Osteocyte (in vitro differentiated cells): ENCODE measurements around the gene EPHA10. TPM values are rescaled to one million over a fixed set of nuclear protein-coding genes. Genes with fewer than 3 reads are reported as not detected.

Experiments
- DNase-seq: peaks from one replicate; pipeline ENCODE4 v3.0.0; 2021; ENCODE audit warnings: mixed read lengths; ENCODE audit not compliant: unreplicated experiment; ENCODE audit errors: extremely low spot score
- H3K27ac Mint-ChIP-seq: one replicate; pipeline ENCODE4 v1.8.0; 2021; ENCODE audit warnings: mild to moderate bottlenecking, mixed read lengths; ENCODE audit not compliant: unreplicated experiment
- H3K27me3 Mint-ChIP-seq: one replicate; pipeline ENCODE4 v1.8.0; 2021; ENCODE audit warnings: mixed read lengths; ENCODE audit not compliant: unreplicated experiment
- H3K36me3 Mint-ChIP-seq: one replicate; pipeline ENCODE4 v1.8.0; 2021; ENCODE audit warnings: mixed read lengths; ENCODE audit not compliant: unreplicated experiment
- H3K4me1 Mint-ChIP-seq: one replicate; pipeline ENCODE4 v1.8.0; 2021; ENCODE audit warnings: mixed read lengths; ENCODE audit not compliant: unreplicated experiment
- H3K4me3 Mint-ChIP-seq: one replicate; pipeline ENCODE4 v1.8.0; 2021; ENCODE audit warnings: mild to moderate bottlenecking, moderate library complexity, mixed read lengths; ENCODE audit not compliant: unreplicated experiment
- H3K9me3 Mint-ChIP-seq: one replicate; pipeline ENCODE4 v1.8.0; 2021; ENCODE audit warnings: mixed read lengths; ENCODE audit not compliant: unreplicated experiment
- total RNA-seq: library from RNA; stranded (reverse); gene quantifications from 2 replicates; pipeline ENCODE4 v1.2.1, GENCODE V29; 2021
- TF ChIP-seq, protein P1 (sequence below): fragments of 200-600 bp; sonication (generic); IDR thresholded peaks from 2 replicates; pipeline ENCODE4 v1.5.0; 2021; ENCODE audit warnings: antibody characterized with exemption, mild to moderate bottlenecking, moderate library complexity

Gene EPHA10
- total RNA-seq, 1 donor from 2014 or later: not detected

DNA sequence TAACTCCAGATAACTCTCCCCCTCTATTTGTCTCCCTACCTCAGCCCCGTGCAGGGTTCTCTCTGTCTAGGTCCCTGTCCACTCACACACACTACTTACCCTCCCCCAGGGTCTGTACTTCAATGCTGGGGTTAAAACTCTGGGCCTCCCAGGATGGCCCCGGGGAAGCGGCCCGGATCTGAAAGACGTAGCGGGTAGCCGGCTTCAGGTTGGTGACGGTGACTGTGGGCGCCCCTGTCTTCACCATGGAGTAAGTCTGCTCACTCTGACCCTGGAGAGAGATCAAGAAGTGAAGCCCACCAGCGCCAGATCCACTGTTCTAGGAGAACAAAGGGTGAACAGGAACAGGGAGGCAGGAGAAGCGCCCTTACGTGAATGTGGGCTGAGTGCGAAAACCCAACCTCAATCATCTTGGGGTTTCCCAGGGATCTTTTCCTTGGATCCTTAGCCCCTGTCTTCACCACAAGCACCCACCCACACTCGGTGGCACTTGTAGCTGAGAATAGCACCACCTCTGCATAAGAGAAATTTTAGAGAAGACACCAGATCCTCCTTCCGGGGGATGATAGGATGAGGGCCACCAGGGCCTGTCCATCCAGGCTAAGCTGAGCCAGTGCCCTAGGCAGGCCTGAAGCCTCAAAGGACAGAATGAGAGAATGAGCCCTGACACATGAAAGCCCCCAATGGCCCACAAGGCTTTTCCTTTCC lies 33.5 kb downstream of the EPHA10 start:
- H3K27me3 Mint-ChIP-seq: peaks cover 47% of the 10 kb centered on the region
- no peaks in the 10 kb centered on the region for H3K36me3 Mint-ChIP-seq
- H3K27ac Mint-ChIP-seq: no peak overlapping the region
- DNase-seq: no peak
- TF ChIP-seq, protein P1, sequence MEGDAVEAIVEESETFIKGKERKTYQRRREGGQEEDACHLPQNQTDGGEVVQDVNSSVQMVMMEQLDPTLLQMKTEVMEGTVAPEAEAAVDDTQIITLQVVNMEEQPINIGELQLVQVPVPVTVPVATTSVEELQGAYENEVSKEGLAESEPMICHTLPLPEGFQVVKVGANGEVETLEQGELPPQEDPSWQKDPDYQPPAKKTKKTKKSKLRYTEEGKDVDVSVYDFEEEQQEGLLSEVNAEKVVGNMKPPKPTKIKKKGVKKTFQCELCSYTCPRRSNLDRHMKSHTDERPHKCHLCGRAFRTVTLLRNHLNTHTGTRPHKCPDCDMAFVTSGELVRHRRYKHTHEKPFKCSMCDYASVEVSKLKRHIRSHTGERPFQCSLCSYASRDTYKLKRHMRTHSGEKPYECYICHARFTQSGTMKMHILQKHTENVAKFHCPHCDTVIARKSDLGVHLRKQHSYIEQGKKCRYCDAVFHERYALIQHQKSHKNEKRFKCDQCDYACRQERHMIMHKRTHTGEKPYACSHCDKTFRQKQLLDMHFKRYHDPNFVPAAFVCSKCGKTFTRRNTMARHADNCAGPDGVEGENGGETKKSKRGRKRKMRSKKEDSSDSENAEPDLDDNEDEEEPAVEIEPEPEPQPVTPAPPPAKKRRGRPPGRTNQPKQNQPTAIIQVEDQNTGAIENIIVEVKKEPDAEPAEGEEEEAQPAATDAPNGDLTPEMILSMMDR: no peak
- H3K4me3 Mint-ChIP-seq: no peak overlapping the region
- H3K9me3 Mint-ChIP-seq: no peaks in the 10 kb centered on the region
- no peaks in the 10 kb centered on the region for H3K4me1 Mint-ChIP-seq

DNA sequence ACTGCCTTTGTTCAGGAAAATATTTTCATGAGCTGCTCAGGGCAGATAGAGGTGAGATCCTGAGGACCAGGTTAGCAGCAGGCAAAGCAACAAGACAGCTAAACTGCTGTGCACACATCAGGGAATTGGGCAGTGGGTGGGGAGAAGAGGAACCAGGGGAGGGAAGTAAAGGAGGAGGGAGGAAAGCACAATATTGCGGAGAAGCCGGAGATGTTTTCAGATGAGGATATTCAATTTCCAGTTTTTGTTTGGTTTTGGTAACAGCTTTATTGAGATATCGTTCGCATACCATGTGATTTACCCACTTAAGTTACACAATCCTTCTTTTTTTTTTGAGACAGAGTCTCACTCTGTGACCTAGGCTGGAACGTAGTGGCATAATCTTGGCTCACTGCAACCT lies 34.5 kb downstream of the EPHA10 start:
- no peaks in the 10 kb centered on the region for H3K4me1 Mint-ChIP-seq
- H3K27me3 Mint-ChIP-seq: peaks cover 45% of the 10 kb centered on the region
- H3K9me3 Mint-ChIP-seq: no peaks in the 10 kb centered on the region
- no peak overlapping the region for H3K4me3 Mint-ChIP-seq
- no peak overlapping the region for H3K27ac Mint-ChIP-seq
- H3K36me3 Mint-ChIP-seq: no peaks in the 10 kb centered on the region
- DNase-seq: no peak
- TF ChIP-seq, protein P1: no peak

DNA sequence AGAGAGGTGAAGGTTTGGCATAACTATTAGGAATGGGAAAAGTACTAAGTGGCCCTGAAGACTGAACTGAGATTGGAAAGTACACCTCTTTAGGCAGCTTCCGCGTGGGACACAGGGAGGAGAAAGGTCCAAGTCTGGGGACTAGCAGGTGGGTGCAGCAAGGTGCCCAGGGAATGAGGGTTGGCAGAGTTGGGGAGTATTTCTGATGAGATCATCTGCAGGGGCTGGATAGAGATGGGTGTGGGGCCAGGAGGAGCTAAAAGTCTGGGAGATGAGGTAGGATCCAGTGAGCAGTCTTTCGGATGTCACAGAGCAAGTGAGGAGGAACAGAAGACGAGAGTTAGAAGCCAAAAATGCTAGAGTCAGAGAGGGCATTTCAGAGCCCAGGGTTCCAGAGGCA lies 36.5 kb downstream of the EPHA10 start:
- peaks cover 34% of the 10 kb centered on the region for H3K27me3 Mint-ChIP-seq

DNA sequence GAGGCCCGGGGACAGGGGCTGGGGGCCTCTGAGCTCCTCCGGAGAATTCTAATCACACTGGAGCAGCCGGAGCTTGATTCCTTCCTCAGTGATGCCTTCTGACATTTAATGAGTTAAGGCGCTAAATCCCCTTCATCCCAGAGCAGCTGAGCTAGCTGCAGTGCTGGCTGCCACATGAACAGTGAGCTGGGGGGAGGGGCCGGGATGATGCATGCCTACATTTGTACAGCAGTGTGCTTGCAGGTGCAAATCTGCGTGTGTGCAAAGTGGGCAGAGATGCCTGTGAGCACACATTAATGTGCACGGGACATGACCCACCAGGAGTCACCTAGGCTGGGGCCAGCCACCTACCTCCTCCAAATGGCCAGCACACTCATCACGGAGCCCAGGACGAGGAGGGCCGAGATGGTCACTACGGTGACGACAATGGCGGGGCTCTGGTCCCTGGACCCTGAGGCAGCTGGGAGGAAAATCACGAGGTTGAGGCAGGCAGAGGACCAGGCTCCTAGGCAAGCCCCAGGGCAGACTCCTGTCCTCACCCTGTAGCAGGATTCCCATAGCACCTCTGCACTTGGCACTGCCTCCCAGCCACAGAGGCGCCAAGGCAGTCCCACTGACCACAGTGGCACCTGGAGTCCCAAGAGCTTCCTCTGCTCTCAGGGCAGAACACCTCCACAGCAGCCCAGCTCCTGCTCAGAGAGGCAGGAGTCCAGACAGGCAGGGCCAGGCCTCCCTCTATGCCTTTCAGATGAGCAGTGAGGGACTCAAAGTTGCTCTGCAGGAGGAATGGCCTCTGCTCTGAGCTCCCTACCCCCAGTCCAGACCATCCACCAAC lies 38.0 kb downstream of the EPHA10 start:
- Mint-ChIP-seq H3K4me3 (no peak overlapping the region), H3K27ac (no peak overlapping the region), H3K27me3 (peaks cover 32% of the 10 kb centered on the region), H3K4me1 (no peaks in the 10 kb centered on the region), H3K36me3 (no peaks in the 10 kb centered on the region), H3K9me3 (no peaks in the 10 kb centered on the region)
- TF ChIP-seq, protein P1: no peak
- no peak for DNase-seq

More for the DNA sequence above, 36.5 kb downstream of the EPHA10 start:
- TF ChIP-seq, protein P1: no peak
- no peak for DNase-seq
- Mint-ChIP-seq H3K4me1 (no peaks in the 10 kb centered on the region), H3K4me3 (no peak overlapping the region), H3K36me3 (no peaks in the 10 kb centered on the region), H3K9me3 (no peaks in the 10 kb centered on the region), H3K27ac (no peak overlapping the region)
